Right kidney (tissue), 1 donor: ENCODE data around the gene COX6B2.

ENCODE experiments used
- DNase-seq: peaks from one replicate; pipeline ENCODE4 v3.0.0-alpha.2; 2016

The COX6B2 gene

GRCh38 chr19:55311797-55312196 lies 42.7 kb downstream of the COX6B2 start:
- no peak for DNase-seq

- no peak for DNase-seq
Measured at GRCh38 chr19:55311397-55311796, 43.1 kb downstream of the COX6B2 start.

- no peak for DNase-seq
Measured at GRCh38 chr19:55310498-55310897, 44.0 kb downstream of the COX6B2 start.

- DNase-seq = no peak
Measured at GRCh38 chr19:55309448-55309847, 45.1 kb downstream of the COX6B2 start.

- no peak for DNase-seq
Measured at GRCh38 chr19:55308281-55308680, 46.2 kb downstream of the COX6B2 start.

- DNase-seq = no peak
Measured at GRCh38 chr19:55306712-55307111, 47.8 kb downstream of the COX6B2 start.

- DNase-seq = no peak
Measured at GRCh38 chr19:55305983-55306562, 48.4 kb downstream of the COX6B2 start.

- DNase-seq = peak; percentile 33
Measured at GRCh38 chr19:55305491-55305890, 49.0 kb downstream of the COX6B2 start.

GRCh38 chr19:55304980-55305379 lies 49.5 kb downstream of the COX6B2 start:
- DNase-seq = no peak

- DNase-seq = no peak
Measured at GRCh38 chr19:55304279-55304978, 50.1 kb downstream of the COX6B2 start.

- no peak for DNase-seq
Measured at GRCh38 chr19:55303477-55303876, 51.0 kb downstream of the COX6B2 start.

- DNase-seq = no peak
Measured at GRCh38 chr19:55302318-55302703, 52.2 kb downstream of the COX6B2 start.

- peak; percentile 79 for DNase-seq
Measured at GRCh38 chr19:55301459-55302317, 52.8 kb downstream of the COX6B2 start.

GRCh38 chr19:55300886-55301458 lies 53.5 kb downstream of the COX6B2 start:
- DNase-seq = no peak

GRCh38 chr19:55299991-55300390 lies 54.5 kb downstream of the COX6B2 start:
- DNase-seq = no peak
